ENCODE results near the gene TNFSF10.

TNFSF10 gene

DNA sequence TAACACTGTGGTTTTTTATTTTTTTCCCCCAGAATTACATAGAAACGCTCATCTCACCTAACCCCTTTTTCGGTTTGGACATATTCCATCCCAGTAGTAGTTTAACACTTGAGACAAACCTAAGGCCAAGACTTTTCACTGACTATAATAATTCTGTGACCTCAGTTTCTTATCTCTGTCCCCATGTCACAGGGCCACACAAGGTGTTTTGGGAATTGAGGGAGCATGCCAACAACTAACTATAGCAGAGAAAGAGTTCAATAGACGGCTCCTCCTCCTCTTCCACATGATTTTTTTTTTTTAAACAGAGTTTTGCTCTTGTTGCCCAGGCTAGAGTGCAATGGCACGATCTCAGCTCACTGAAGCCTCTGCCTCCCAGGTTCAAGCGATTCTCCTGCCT, 47.5 kb downstream of the TNFSF10 start:
- H3K4me3 ChIP-seq (replicated peaks; ENCODE audit: low read depth, low read length) = no peak overlapping the region
- no peak for TF ChIP-seq CTCF (IDR thresholded peaks at IDR 0.05; ENCODE audit: low read depth, low read length, missing control alignments)
- no peak for DNase-seq (ENCODE audit: extremely low read depth, low read depth)

- DNase-seq (ENCODE audit: extremely low read depth, low read depth) = no peak
- H3K4me3 ChIP-seq (replicated peaks; ENCODE audit: low read depth, low read length) = no peak overlapping the region
- no peak for TF ChIP-seq CTCF (IDR thresholded peaks at IDR 0.05; ENCODE audit: low read depth, low read length, missing control alignments)
Measured at GRCh38 chr3:172471903-172472302, 51.3 kb downstream of the TNFSF10 start.

DNA sequence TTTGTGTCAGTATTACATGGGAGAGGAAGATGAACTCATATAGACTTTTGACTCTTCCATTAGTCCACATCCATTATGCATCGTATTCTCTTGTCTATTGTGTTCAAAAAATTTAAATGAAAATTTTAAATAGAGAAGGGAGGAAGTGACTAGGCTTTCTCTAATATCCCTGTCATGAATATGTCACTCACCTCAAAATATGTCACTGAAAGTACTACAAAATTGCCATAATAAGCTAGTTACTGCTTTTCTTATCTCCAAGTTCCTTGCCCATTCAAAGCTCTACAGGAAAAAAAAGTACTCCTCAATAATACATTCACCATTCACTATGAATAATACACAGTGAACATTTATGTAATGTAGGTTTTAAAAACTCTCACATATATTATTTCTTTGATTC, 52.6 kb downstream of the TNFSF10 start:
- no peak for TF ChIP-seq CTCF (IDR thresholded peaks at IDR 0.05; ENCODE audit: low read depth, low read length, missing control alignments)
- no peak overlapping the region for H3K4me3 ChIP-seq (replicated peaks; ENCODE audit: low read depth, low read length)
- no peak for DNase-seq (ENCODE audit: extremely low read depth, low read depth)

DNA sequence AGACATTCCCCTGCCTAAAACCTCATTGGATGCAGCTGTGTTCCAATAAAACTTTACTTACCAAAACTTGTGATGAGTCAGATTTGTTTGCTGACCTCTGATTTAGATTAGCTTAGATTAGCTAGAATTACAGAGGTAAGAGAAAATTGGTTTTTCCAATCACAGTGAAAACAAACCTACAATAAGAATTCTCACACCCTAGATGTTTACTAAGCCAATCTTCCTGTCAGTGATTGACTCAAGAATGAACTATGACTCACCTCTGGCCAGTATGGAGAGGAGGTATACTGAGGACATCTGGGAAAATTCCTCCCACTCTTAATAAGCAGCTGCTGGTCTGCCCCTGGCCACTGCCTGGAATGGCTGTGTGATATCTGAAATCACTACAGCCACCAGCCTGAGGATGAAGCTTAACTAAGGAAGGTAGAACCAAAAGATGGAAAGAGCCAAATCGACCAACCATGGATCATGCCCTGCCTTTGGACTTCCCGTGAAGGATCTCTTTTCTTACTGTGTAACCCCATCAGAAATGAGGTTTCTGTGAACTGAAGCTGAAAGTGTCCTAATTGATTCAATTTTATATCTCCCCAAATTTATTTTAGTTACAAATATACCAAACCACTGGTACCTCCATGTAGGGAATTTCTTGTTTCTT, 55.9 kb downstream of the TNFSF10 start:
- peak; percentile 29 for DNase-seq (ENCODE audit: extremely low read depth, low read depth)
- H3K4me3 ChIP-seq (replicated peaks; ENCODE audit: low read depth, low read length) = no peak overlapping the region
- no peak for TF ChIP-seq CTCF (IDR thresholded peaks at IDR 0.05; ENCODE audit: low read depth, low read length, missing control alignments)

GRCh38 chr3:172466553-172467130, 56.6 kb downstream of the TNFSF10 start:
- H3K4me3 ChIP-seq (replicated peaks; ENCODE audit: low read depth, low read length) = no peak overlapping the region
- DNase-seq (ENCODE audit: extremely low read depth, low read depth) = no peak
- no peak for TF ChIP-seq CTCF (IDR thresholded peaks at IDR 0.05; ENCODE audit: low read depth, low read length, missing control alignments)

GRCh38 chr3:172465281-172465680, 57.9 kb downstream of the TNFSF10 start:
- no peak for DNase-seq (ENCODE audit: extremely low read depth, low read depth)
- H3K4me3 ChIP-seq (replicated peaks; ENCODE audit: low read depth, low read length) = no peak overlapping the region
- TF ChIP-seq CTCF (IDR thresholded peaks at IDR 0.05; ENCODE audit: low read depth, low read length, missing control alignments) = no peak

DNA sequence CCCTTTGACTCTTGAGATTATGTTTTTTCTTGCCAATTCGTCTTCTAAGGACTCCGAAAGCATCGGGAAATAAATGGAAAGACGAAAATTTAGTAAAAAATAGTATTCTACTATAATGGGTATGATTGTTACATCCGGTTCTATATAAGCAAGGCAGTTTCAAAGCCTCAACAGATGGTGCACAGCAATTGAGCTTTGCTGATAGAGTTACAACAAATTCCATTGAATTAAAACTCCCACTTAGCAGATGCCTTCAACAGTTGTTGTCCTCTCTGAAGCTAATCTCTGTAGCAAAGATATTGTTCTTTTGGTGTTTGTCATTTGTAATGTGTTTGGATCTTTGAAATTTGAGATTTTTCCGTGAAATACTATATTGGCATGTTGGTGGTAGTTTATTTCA, 58.9 kb downstream of the TNFSF10 start:
- TF ChIP-seq CTCF (IDR thresholded peaks at IDR 0.05; ENCODE audit: low read depth, low read length, missing control alignments) = no peak
- no peak overlapping the region for H3K4me3 ChIP-seq (replicated peaks; ENCODE audit: low read depth, low read length)
- no peak for DNase-seq (ENCODE audit: extremely low read depth, low read depth)

Data from HFF-Myc (cell line).